Type B pancreatic cell (in vitro differentiated cells): ENCODE data around the gene CDC42BPA. TPM values are rescaled to one million over a fixed set of nuclear protein-coding genes. Genes with fewer than 3 reads are reported as not detected.

ENCODE experiments used
- DNase-seq: peaks from one replicate; pipeline ENCODE4 v3.0.0; 2021; ENCODE audit warnings: mixed read lengths; ENCODE audit not compliant: unreplicated experiment; ENCODE audit errors: extremely low spot score
- H3K27ac Mint-ChIP-seq: 2 replicates; pipeline ENCODE4 v1.8.0; 2021; ENCODE audit warnings: mild to moderate bottlenecking, mixed read lengths
- H3K27me3 Mint-ChIP-seq: 2 replicates; pipeline ENCODE4 v1.8.0; 2021; ENCODE audit warnings: mixed read lengths
- H3K36me3 Mint-ChIP-seq: 2 replicates; pipeline ENCODE4 v1.8.0; 2021; ENCODE audit warnings: mixed read lengths
- H3K4me1 Mint-ChIP-seq: one replicate; pipeline ENCODE4 v1.8.0; 2021; ENCODE audit warnings: mixed read lengths; ENCODE audit not compliant: unreplicated experiment
- H3K4me3 Mint-ChIP-seq: 2 replicates; pipeline ENCODE4 v1.8.0; 2021; ENCODE audit warnings: mild to moderate bottlenecking, mixed read lengths
- H3K9me3 Mint-ChIP-seq: 2 replicates; pipeline ENCODE4 v1.8.0; 2021; ENCODE audit warnings: mixed read lengths
- CTCF ChIP-seq: fragments of 200-600 bp; sonication (generic); conservative IDR thresholded peaks from 2 replicates; pipeline ENCODE4 v1.5.0; 2021; ENCODE audit warnings: antibody characterized with exemption, mild to moderate bottlenecking
- total RNA-seq: library from RNA; stranded (reverse); gene quantifications from 2 replicates; pipeline ENCODE4 v1.2.1, GENCODE V29; 2021; ENCODE audit warnings: low replicate concordance

Gene CDC42BPA
- total RNA-seq, 1 donor from 2014 or later: 33.8 TPM

- Mint-ChIP-seq H3K27ac (no peak overlapping the region), H3K27me3 (no peaks in the 10 kb centered on the region), H3K9me3 (no peaks in the 10 kb centered on the region), H3K4me1 (no peaks in the 10 kb centered on the region), H3K4me3 (no peak overlapping the region), H3K36me3 (peaks cover 12% of the 10 kb centered on the region)
- DNase-seq: no peak
- no peak for TF ChIP-seq CTCF
Observed at GRCh38 chr1:227197064-227197463, 121.2 kb downstream of the CDC42BPA start.

GRCh38 chr1:227192163-227192562, 126.1 kb downstream of the CDC42BPA start:
- Mint-ChIP-seq H3K27ac (no peak overlapping the region), H3K27me3 (no peaks in the 10 kb centered on the region), H3K4me1 (no peaks in the 10 kb centered on the region), H3K4me3 (no peak overlapping the region), H3K9me3 (no peaks in the 10 kb centered on the region), H3K36me3 (peaks cover 19% of the 10 kb centered on the region)
- no peak for DNase-seq
- TF ChIP-seq CTCF: no peak

GRCh38 chr1:227191607-227192006, 126.7 kb downstream of the CDC42BPA start:
- TF ChIP-seq CTCF: no peak
- no peaks in the 10 kb centered on the region for H3K9me3 Mint-ChIP-seq
- H3K27me3 Mint-ChIP-seq: no peaks in the 10 kb centered on the region
- no peak for DNase-seq
- peaks cover 18% of the 10 kb centered on the region for H3K36me3 Mint-ChIP-seq
- no peaks in the 10 kb centered on the region for H3K4me1 Mint-ChIP-seq
- no peak overlapping the region for H3K27ac Mint-ChIP-seq
- H3K4me3 Mint-ChIP-seq: no peak overlapping the region

- TF ChIP-seq CTCF: no peak
- Mint-ChIP-seq H3K9me3 (no peaks in the 10 kb centered on the region), H3K27me3 (no peaks in the 10 kb centered on the region), H3K4me3 (no peak overlapping the region), H3K36me3 (peaks cover 18% of the 10 kb centered on the region), H3K27ac (no peak overlapping the region), H3K4me1 (no peaks in the 10 kb centered on the region)
- no peak for DNase-seq
Observed at GRCh38 chr1:227190321-227190720, 128.0 kb downstream of the CDC42BPA start.

GRCh38 chr1:227185291-227185690, 133.0 kb downstream of the CDC42BPA start:
- no peak for DNase-seq
- H3K9me3 Mint-ChIP-seq: no peaks in the 10 kb centered on the region
- no peak for TF ChIP-seq CTCF
- no peaks in the 10 kb centered on the region for H3K4me1 Mint-ChIP-seq
- H3K27ac Mint-ChIP-seq: no peak overlapping the region
- H3K36me3 Mint-ChIP-seq: peaks cover 3% of the 10 kb centered on the region
- no peak overlapping the region for H3K4me3 Mint-ChIP-seq
- H3K27me3 Mint-ChIP-seq: no peaks in the 10 kb centered on the region

- H3K27me3 Mint-ChIP-seq: no peaks in the 10 kb centered on the region
- no peak for TF ChIP-seq CTCF
- no peak overlapping the region for H3K4me3 Mint-ChIP-seq
- peaks cover 4% of the 10 kb centered on the region for H3K9me3 Mint-ChIP-seq
- H3K36me3 Mint-ChIP-seq: peaks cover 5% of the 10 kb centered on the region
- no peaks in the 10 kb centered on the region for H3K4me1 Mint-ChIP-seq
- DNase-seq: no peak
- H3K27ac Mint-ChIP-seq: no peak overlapping the region
Observed at GRCh38 chr1:227182012-227182411, 136.3 kb downstream of the CDC42BPA start.
